Measurements from ENCODE around the gene PIK3R1.

DNA sequence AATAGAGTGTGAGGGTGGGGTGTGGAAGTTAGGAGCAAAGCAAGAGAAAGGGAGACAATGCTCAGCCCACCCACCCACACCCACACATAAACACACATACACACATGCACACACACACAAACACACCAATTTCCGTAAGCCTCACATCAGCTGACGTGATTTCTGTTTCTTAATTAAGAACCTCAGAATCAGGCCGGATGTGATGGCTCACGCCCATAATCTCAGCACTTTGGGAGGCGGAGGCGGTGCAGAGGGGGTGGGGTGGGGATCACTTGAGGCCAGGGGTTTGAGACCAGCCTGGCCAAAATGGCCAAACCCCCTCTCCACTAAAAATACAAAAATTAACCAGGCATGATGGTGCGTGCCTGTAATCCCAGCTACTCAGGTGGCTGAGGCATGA, 26.4 kb upstream of the PIK3R1 start:
- TF ChIP-seq EZH2 (IDR thresholded peaks at IDR 0.05; ENCODE audit: low read length) = no peak
- TF ChIP-seq, protein P1, sequence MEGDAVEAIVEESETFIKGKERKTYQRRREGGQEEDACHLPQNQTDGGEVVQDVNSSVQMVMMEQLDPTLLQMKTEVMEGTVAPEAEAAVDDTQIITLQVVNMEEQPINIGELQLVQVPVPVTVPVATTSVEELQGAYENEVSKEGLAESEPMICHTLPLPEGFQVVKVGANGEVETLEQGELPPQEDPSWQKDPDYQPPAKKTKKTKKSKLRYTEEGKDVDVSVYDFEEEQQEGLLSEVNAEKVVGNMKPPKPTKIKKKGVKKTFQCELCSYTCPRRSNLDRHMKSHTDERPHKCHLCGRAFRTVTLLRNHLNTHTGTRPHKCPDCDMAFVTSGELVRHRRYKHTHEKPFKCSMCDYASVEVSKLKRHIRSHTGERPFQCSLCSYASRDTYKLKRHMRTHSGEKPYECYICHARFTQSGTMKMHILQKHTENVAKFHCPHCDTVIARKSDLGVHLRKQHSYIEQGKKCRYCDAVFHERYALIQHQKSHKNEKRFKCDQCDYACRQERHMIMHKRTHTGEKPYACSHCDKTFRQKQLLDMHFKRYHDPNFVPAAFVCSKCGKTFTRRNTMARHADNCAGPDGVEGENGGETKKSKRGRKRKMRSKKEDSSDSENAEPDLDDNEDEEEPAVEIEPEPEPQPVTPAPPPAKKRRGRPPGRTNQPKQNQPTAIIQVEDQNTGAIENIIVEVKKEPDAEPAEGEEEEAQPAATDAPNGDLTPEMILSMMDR (optimal IDR thresholded peaks at IDR 0.05 in 1 of 3, IDR thresholded peaks at IDR 0.05 in 1 of 3, conservative IDR thresholded peaks at IDR 0.05 in 1 of 3; ENCODE audit: extremely low read depth in 1 of 3, insufficient read depth in 2 of 3, low read length in 3 of 3) = no peak

Measured in keratinocyte (primary cell).